ENCODE data around the gene MRC1.
"Not testable (repeated sequence)": the region's sequence is repeated elsewhere in the genome, so short reads cannot be mapped to it uniquely, and the experiment has no call there.

Gene MRC1

DNA sequence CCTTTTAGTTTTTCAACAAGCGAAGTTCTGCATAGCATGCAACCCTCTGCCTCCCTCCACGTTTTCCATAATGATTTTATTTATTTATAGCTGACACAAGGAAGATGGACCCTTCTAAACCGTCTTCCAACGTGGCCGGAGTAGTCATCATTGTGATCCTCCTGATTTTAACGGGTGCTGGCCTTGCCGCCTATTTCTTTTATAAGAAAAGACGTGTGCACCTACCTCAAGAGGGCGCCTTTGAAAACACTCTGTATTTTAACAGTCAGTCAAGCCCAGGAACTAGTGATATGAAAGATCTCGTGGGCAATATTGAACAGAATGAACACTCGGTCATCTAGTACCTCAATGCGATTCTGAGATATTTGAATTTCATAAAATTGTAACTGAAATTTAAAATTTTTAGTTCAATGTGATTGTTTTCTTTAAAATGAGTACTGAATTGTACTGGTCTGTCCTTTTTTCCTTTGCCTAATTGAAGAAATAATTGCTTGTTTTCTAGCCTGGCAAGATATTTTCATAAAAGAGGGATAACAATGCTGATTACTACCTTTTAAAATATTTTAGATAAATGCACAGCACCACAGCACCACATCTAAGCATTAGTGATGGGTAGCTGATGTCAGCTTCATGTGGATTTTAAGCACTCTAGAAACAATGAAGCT is 101.1 kb downstream of the MRC1 start:
- no peak for DNase-seq

DNA sequence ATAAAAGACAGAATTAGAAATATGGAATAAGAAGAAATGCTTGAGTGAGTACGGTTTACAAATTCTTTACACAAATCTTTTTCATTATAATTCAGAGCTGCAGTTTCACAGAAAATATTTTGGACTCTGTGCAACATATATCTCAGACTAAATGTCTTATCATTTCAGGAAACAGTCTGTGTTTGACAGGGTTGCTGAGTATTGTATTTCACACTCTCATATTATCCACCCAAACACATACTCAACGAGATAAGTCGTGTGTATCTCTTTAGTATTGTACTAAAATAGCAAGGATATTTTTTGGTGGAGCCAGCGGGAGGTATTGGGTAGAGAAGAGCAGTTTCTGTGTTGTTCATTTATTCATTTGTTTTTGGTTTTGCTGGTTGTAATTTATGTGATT is 103.6 kb downstream of the MRC1 start:
- no peak for DNase-seq

GRCh38 chr10:17913604-17914003 is 104.5 kb downstream of the MRC1 start:
- DNase-seq: no peak

GRCh38 chr10:17914169-17915045 is 105.3 kb downstream of the MRC1 start:
- DNase-seq: no peak

- DNase-seq: no peak
Observed at GRCh38 chr10:17915181-17915580, 106.0 kb downstream of the MRC1 start.

DNA sequence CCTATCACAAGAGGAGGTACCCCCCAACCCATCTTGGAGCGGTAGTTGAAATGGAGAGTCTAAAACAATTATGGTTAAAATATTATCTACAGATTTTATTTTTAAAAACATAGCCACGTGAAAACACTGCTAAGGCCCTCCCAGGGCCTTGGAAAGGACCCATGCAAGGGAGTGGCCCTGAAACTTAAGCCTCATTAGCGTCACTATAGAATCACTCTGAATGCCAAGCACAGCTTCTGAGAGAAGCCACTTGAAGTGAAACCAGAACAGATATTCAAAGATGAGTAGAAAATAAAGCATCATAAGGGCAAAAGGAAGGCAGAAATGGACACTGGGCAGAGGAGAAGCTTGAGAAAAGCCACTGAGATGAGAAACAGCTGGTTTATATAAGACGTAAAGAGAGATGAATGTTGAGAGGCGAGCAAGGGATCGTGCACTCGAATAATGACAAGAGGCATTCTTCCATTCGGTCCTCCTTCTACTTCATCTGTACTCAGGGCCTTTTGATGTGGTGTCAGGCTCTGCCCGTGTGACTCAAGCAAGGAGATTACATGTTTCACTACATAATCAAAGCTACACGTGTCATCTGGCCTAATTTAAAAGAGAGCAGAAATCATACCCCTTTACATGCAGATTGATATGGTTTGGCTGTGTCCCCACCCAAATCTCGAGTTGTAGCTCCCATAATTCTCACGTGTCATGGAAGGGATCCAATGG is 109.2 kb downstream of the MRC1 start:
- no peak for DNase-seq

- DNase-seq: no peak
Observed at GRCh38 chr10:17921378-17921777, 112.2 kb downstream of the MRC1 start.

GRCh38 chr10:17923728-17924127 is 114.6 kb downstream of the MRC1 start:
- DNase-seq: no peak

DNA sequence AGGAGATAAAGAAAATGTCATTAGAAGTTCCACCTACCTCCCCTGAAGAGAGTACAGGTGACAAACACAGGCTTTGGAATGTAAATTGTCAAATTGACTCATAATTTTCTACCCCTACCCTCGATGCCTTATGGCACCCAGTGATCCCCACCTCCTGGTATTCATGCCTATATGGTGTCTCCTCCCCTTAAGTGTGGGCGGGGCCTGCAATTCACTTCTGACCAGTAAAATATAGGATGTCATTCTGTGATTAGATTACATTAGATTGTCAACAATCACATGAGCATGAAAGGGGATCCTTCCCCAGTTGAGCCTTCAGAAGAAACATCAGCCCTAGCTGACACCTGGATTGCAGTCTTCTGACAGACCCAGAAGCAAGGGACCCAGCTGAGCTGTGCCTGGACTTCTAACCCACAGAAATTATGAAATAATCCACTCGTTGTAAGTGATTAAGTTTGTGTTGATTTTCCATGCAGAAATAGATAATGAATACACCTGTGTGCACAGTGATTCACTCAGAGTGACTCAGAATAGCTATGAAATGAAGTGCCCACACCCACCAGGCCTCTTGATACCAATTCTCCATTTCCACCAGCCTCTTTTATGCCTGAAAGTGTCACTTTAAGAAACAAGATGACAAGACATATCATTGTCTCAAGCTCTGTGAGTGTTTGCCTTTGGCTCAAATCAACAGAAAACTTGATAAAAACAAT is 134.0 kb downstream of the MRC1 start:
- DNase-seq: no peak

DNA sequence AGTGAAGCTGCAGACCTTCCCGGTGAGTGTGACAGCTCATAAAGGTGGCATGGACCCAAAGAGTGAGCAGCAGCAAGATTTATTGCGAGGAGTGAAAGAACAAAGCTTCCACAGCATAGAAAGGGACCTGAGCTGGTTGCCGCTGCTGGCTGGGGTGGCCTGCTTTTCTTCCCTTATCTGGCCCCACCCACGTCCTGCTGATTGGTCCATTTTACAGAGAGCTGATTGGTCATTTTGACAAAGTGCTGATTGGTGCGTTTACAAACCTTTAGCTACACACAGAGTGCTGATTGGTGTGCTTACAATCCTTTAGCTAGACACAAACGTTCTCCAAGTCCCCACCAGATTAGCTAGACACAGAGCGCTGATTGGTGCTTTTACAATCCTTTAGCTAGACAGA is 141.1 kb downstream of the MRC1 start:
- DNase-seq: not testable (repeated sequence)

GRCh38 chr10:17950726-17951125 is 141.6 kb downstream of the MRC1 start:
- DNase-seq: no peak

DNA sequence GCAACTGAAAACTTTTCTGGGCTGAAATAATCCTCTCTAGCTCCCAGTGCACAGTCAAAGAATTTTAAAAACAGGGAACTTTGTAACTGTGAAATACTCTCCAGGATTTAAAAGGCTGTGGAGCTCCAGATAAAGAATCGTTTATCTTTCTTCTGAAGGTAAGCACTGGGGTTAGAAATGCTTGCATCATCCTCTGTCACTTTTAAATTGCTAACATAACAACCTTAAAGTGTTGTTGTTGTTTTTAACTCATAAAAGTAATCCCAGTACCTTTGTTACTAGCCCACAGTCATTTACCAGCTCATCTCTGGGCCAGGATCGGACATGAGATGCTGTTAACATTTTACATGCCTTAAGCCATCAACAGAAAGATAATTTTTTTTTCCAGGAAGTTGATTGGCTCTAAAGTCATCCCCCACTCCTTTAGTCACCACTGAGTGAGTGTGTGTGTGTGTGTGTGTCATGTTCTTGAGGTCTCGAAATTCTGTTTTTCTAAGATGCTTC is 142.8 kb downstream of the MRC1 start, which contains the start of gene SLC39A12:
TSS of gene SLC39A12 (plus strand) at position 51 of the 504 bp plus-strand sequence. CDS start 1,359 bp downstream, outside the sequence.
- no peak for DNase-seq

DNA sequence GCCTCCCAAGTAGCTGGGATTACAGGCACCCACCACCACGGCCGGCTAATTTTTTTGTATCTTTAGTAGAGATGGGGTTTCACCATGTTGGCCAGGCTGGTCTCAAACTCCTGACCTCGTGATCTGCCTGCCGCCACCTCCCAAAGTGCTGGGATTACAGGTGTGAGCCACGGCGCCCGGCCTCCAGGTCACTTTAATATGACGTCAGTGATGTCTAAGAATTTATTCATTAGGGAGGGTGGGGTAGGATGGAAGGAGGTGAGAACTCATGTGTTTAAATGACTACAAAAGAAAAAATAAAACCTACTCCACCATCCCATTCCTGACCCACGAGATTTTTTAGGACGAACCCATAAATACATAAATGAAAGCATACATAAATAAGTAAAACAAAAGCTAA is 145.2 kb downstream of the MRC1 start:
- not testable (repeated sequence) for DNase-seq

DNA sequence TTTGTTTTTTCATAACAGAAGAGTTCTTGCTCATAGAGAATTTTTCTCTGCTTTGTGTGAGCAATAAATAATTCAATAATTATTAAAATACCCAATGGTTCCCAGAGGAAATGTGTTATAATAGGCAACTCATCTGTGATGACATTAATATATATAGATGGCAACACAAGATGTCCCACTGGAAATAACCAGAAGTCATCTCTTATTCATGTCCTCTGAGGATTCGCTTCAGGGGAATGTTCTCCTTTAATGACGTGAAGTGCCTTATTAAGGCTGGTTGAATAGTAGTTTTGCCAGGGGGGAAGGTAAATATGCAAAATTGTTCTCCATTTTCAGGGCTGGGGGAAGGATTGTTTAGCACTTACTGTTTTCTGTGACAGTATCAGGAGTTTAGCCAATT is 145.7 kb downstream of the MRC1 start:
- no peak for DNase-seq

DNA sequence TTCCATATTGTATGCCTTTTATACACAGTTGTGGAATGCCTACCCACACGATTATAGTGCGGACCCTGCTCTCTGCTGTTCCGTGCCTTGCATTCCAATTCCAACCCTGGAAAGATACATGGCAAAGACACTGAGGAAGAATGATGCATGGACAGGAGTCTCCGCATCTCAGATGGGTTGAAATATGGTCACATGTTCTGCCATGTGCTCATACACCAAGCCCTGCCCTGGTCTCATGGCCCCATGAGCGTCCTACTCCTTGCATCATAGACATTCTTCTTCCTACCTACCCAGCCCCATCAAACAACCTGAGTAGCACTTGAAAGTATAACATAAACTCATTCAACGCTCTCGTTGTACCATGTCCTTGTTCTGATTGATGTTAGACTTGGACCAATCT is 148.9 kb downstream of the MRC1 start:
- DNase-seq: no peak

GRCh38 chr10:17959870-17960269 is 150.7 kb downstream of the MRC1 start:
- DNase-seq: no peak
